ENCODE measurements around the gene LTBP2.
"Not testable (repeated sequence)": the region's sequence is repeated elsewhere in the genome, so short reads cannot be mapped to it uniquely, and the experiment has no call there.

Gene LTBP2

GRCh38 chr14:74457565-74457895, 154.5 kb downstream of the LTBP2 start:
- DNase-seq (ENCODE audit: low read depth in 4 of 4, low spot score in 1 of 4), result no peak

- DNase-seq (ENCODE audit: low read depth in 4 of 4, low spot score in 1 of 4), result no peak
Observed at GRCh38 chr14:74456684-74457564, 155.1 kb downstream of the LTBP2 start.

GRCh38 chr14:74454397-74454796, 157.6 kb downstream of the LTBP2 start:
- not testable (repeated sequence) for DNase-seq (ENCODE audit: low read depth in 4 of 4, low spot score in 1 of 4)

All from stimulated activated CD4-positive, alpha-beta T cell treated with anti-CD3 and anti-CD28 coated beads, Interleukin-1b, Interleukin-23, amount 100 ng/mL, for 24 hours (primary cell).